SK-N-SH (cell line): Measurements from ENCODE around the gene SERPINA1. TPM values are rescaled to one million over a fixed set of nuclear protein-coding genes. Genes with fewer than 3 reads are reported as not detected.

Experiments
- CTCF ChIA-PET: fragments of 300-600, 350-600 bp; formaldehyde crosslinking; extraction: SDS; loops from one replicate; lab custom pipeline; 2021; lab: Yijun Ruan, JAX
- POLR2A ChIA-PET: fragments of 350-600 bp; sonication (Branson Sonifier 250); formaldehyde crosslinking; extraction: SDS; loops from one replicate; lab custom pipeline; 2020; ENCODE audit warnings: antibody characterized with exemption, inconsistent platforms; lab: Yijun Ruan, JAX
- DNase-seq: peaks from one replicate; pipeline ENCODE4 v3.0.0; 2012
- H2AFZ ChIP-seq: fragments of 200-600 bp; sonication (generic); 2 replicates; pipeline ENCODE4 v1.8.1; 2016; ENCODE audit warnings: antibody characterized with exemption, mild to moderate bottlenecking, low read depth
- H3F3A ChIP-seq: fragments of 200-600 bp; sonication (generic); replicated peaks from 2 replicates; pipeline ENCODE3; 2016; ENCODE audit warnings: antibody characterized with exemption, mild to moderate bottlenecking; ENCODE audit not compliant: insufficient read depth
- H3K27ac ChIP-seq, 2 experiments: fragments of 200-500 bp in 1 of 2; fragments of 200-600 bp in 1 of 2; sonication (Bioruptor generic) in 1 of 2; sonication (generic), shearing (Covaris generic) in 1 of 2; 2 replicates each; pipeline versions ENCODE4 v1.5.1 to v1.6.1; 2014 to 2016; ENCODE audit warnings: low read depth in 2 of 2, inconsistent platforms in 1 of 2, low read length in 1 of 2, mild to moderate bottlenecking in 1 of 2, mixed read lengths in 1 of 2
- H3K27me3 ChIP-seq: fragments of 200-600 bp; sonication (generic), shearing (Covaris generic); 2 replicates; pipeline ENCODE4 v1.6.1; 2016; ENCODE audit warnings: mixed run types; ENCODE audit not compliant: insufficient read depth
- H3K36me3 ChIP-seq, 2 experiments: fragments of 200-500 bp in 1 of 2; fragments of 200-600 bp in 1 of 2; sonication (Bioruptor generic) in 1 of 2; sonication (generic) in 1 of 2; replicated peaks in 1 of 2; 2 replicates each; pipeline versions ENCODE3 to v1.5.1; 2014 to 2016; ENCODE audit warnings: low read length in 1 of 2, mild to moderate bottlenecking in 1 of 2; ENCODE audit not compliant: insufficient read depth in 2 of 2, control insufficient read depth in 1 of 2
- H3K4me1 ChIP-seq, 2 experiments: fragments of 200-500 bp in 1 of 2; fragments of 200-600 bp in 1 of 2; sonication (Bioruptor generic) in 1 of 2; sonication (generic), shearing (Covaris generic) in 1 of 2; 2 replicates each; pipeline versions ENCODE4 v1.5.1 to v1.6.1; 2014 to 2016; ENCODE audit warnings: low read depth in 1 of 2, low read length in 1 of 2, mixed run types in 1 of 2; ENCODE audit not compliant: insufficient read depth in 2 of 2, control insufficient read depth in 1 of 2
- H3K4me2 ChIP-seq: fragments of 200-600 bp; sonication (generic), shearing (Covaris generic); 2 replicates; pipeline ENCODE4 v1.6.1; 2017; ENCODE audit warnings: mixed run types
- H3K4me3 ChIP-seq, 2 experiments: fragments of 200-500 bp in 1 of 2; fragments of 200-600 bp in 1 of 2; sonication (Bioruptor generic) in 1 of 2; sonication (generic), shearing (Covaris generic) in 1 of 2; 2 replicates each; pipeline versions ENCODE4 v1.5.1 to v1.8.1; 2014 to 2016; ENCODE audit warnings: low read depth in 2 of 2, inconsistent platforms in 1 of 2, low read length in 1 of 2, mild to moderate bottlenecking in 1 of 2, mixed read lengths in 1 of 2, moderate library complexity in 1 of 2
- H3K79me2 ChIP-seq: fragments of 200-600 bp; sonication (generic); 2 replicates; pipeline ENCODE4 v1.8.1; 2017; ENCODE audit warnings: mild to moderate bottlenecking; ENCODE audit not compliant: insufficient read depth
- H3K9ac ChIP-seq: fragments of 200-600 bp; sonication (generic); 2 replicates; pipeline ENCODE4 v1.6.1; 2017; ENCODE audit warnings: mixed run types
- H3K9me2 ChIP-seq: fragments of 200-600 bp; sonication (generic); 2 replicates; pipeline ENCODE4 v1.6.1; 2017; ENCODE audit warnings: mixed run types
- H3K9me3 ChIP-seq: fragments of 200-600 bp; sonication (generic); 2 replicates; pipeline ENCODE4 v1.6.1; 2017; ENCODE audit warnings: mixed run types, mild to moderate bottlenecking, moderate library complexity
- H4K20me1 ChIP-seq: fragments of 200-600 bp; sonication (generic); 2 replicates; pipeline ENCODE4 v1.6.1; 2017; ENCODE audit warnings: mild to moderate bottlenecking, mixed run types; ENCODE audit not compliant: insufficient read depth
- CTCF ChIP-seq: fragments of 200-600 bp; sonication (generic); IDR thresholded peaks from 2 replicates; pipeline ENCODE4 v1.6.1; 2017; ENCODE audit warnings: antibody characterized with exemption, mild to moderate bottlenecking, moderate library complexity
- FOXJ3 ChIP-seq: sonication (generic); formaldehyde crosslinking; IDR thresholded peaks from 2 replicates; pipeline ENCODE4 v1.5.1; 2020; ENCODE audit warnings: mild to moderate bottlenecking, missing genetic modification reagents
- RAD21 ChIP-seq: IDR thresholded peaks from 2 replicates; pipeline ENCODE4 v1.6.1; 2012; ENCODE audit warnings: mild to moderate bottlenecking, low read length
- SMC3 ChIP-seq: IDR thresholded peaks from 2 replicates; pipeline ENCODE4 v1.6.1; 2012; ENCODE audit warnings: low read depth, low read length, improper control_type of control experiment
- TAF1 ChIP-seq: IDR thresholded peaks from 2 replicates; pipeline ENCODE4 v1.6.1; 2012; ENCODE audit warnings: low read depth, mild to moderate bottlenecking, low read length, moderate library complexity, borderline replicate concordance
- TEAD4 ChIP-seq: IDR thresholded peaks from 2 replicates; pipeline ENCODE4 v1.4.0; 2012; ENCODE audit warnings: mild to moderate bottlenecking, borderline replicate concordance; ENCODE audit not compliant: insufficient read depth
- USF2 ChIP-seq: fragments of 150-350 bp; IDR thresholded peaks from 2 replicates; pipeline ENCODE4 v1.6.1; 2017; ENCODE audit warnings: antibody characterized with exemption, low read length, low read depth, borderline replicate concordance
- WGBS: methylation state at CpG from one replicate; pipeline ENCODE4 v1.1.6; 2017; ENCODE audit warnings: low lambda C conversion rate; 5-methylcytosine and 5-hydroxymethylcytosine counted together
- polyA plus RNA-seq, 3 experiments: library from polyadenylated mRNA; depleted of rRNA; stranded (reverse); fragments of >200 nt; gene quantifications; 2 replicates each; pipeline ENCODE4 v1.2.3, GENCODE V29; 2012

SERPINA1 gene
- polyA plus RNA-seq, 1 of the 3 experiments (the other 2 are of a cell fraction): 11.3 TPM

GRCh38 chr14:94367347-94368242 lies 20.8 kb downstream of the SERPINA1 start:
- Histone ChIP-seq H3K4me2 (no peak overlapping the region), H2AFZ (no peak overlapping the region), H3K9ac (no peak overlapping the region), H3K27ac (no peak overlapping the region), H3K9me3 (no peaks in the 10 kb centered on the region), H3K36me3 (no peaks in the 10 kb centered on the region), H3K4me3 (no peak overlapping the region), H3F3A (no peaks in the 10 kb centered on the region), H3K79me2 (no peaks in the 10 kb centered on the region), H4K20me1 (no peaks in the 10 kb centered on the region), H3K4me1 (no peaks in the 10 kb centered on the region), H3K27me3 (no peaks in the 10 kb centered on the region), H3K9me2 (no peaks in the 10 kb centered on the region)
- TF ChIP-seq TEAD4 (no peak), USF2 (no peak), TAF1 (no peak)
- ChIA-PET CTCF (interaction anchor here (1.4 kb wide), 1 partner anchor 181 kb away, joined by 3 read pairs; no protein-coding TSS in a partner anchor), POLR2A (no interaction called here)
- no peak for DNase-seq
- WGBS: 83% methylated on average over 9 of the region's 12 CpGs

- ChIA-PET CTCF (interaction anchor here (0.6 to 1.4 kb wide), 2 partner anchors 183 to 1167 kb away, joined by 3 read pairs; no protein-coding TSS in a partner anchor), POLR2A (interaction anchor here (0.6 kb wide), 1 partner anchor 42 kb away, joined by 3 read pairs; no protein-coding TSS in a partner anchor)
- no peaks in the 10 kb centered on the region for H3K9me3 ChIP-seq
- no peak within 1 kb of the TSS for H3K4me3 ChIP-seq
- no peaks in the 10 kb centered on the region for H3F3A ChIP-seq
- H3K4me2 ChIP-seq: no peak within 1 kb of the TSS
- DNase-seq: no peak
- H3K27ac ChIP-seq: no peak within 1 kb of the TSS
- no peak within 1 kb of the TSS for H2AFZ ChIP-seq
- 74% methylated on average over 13 of the region's 14 CpGs for WGBS
- H3K4me1 ChIP-seq: no peaks in the 10 kb centered on the region
- no peaks in the 10 kb centered on the region for H3K36me3 ChIP-seq
- TF ChIP-seq FOXJ3 (CRISPR knock-in tag) (no peak), RAD21 (no peak), CTCF (no peak), SMC3 (no peak)
- no peaks in the 10 kb centered on the region for H4K20me1 ChIP-seq
- no peak within 1 kb of the TSS for H3K9ac ChIP-seq
- H3K27me3 ChIP-seq: no peaks in the 10 kb centered on the region
- no peaks in the 10 kb centered on the region for H3K9me2 ChIP-seq
- no peaks in the 10 kb centered on the region for H3K79me2 ChIP-seq
Measured at GRCh38 chr14:94366146-94366915, 22.1 kb downstream of the SERPINA1 start, which contains the start of gene SERPINA2. SERPINA2 (minus strand) TSS chr14:94366698.
